Sigmoid colon (tissue), 4 donors: ENCODE data around the gene DDTL.

Experiments
- CTCF ChIP-seq, 4 experiments: fragments of 450-650 bp in 3 of 4; fragments of 200-600 bp in 1 of 4; IDR thresholded peaks; one replicate each; pipeline ENCODE4 v1.5.1; 2016 to 2019; ENCODE audit warnings: antibody characterized with exemption in 4 of 4, mild to moderate bottlenecking in 3 of 4, moderate library complexity in 2 of 4
- POLR2A ChIP-seq, 2 donors: fragments of 450-650 bp; IDR thresholded peaks; one replicate each; pipeline ENCODE4 v1.6.1; 2016; ENCODE audit warnings: antibody characterized with exemption in 2 of 2, mild to moderate bottlenecking in 2 of 2, moderate library complexity in 2 of 2
- POLR2AphosphoS5 ChIP-seq, 4 donors: sonication (generic); formaldehyde crosslinking; IDR thresholded peaks; one replicate each; pipeline ENCODE4 v1.6.1; 2017; ENCODE audit warnings: antibody characterized with exemption in 4 of 4

- TF ChIP-seq CTCF (IDR thresholded peaks at IDR 0.05) (no peak), POLR2A (IDR thresholded peaks at IDR 0.05) (no peak), POLR2AphosphoS5 (IDR thresholded peaks at IDR 0.05) (no peak)
Observed at GRCh38 chr22:23997092-23997491, 30.4 kb downstream of the DDTL start.
